AG09309 (cell line): ENCODE results near the gene DNAH10.
A peak's percentile ranks its signal among the peaks of the same experiment; 100 is the strongest.

Experiments used
- DNase-seq: peaks from one replicate; pipeline ENCODE4 v3.0.0-alpha.2; 2010; ENCODE audit warnings: low read depth
- H3K4me3 ChIP-seq: 2 replicates; pipeline ENCODE4 v1.5.1; 2011; ENCODE audit warnings: mild to moderate bottlenecking, low read depth, low read length, moderate library complexity; ENCODE audit not compliant: control insufficient read depth
- CTCF ChIP-seq: IDR thresholded peaks from 2 replicates; pipeline ENCODE4 v1.5.1; 2011; ENCODE audit warnings: mild to moderate bottlenecking, low read depth, low read length, inconsistent platforms; ENCODE audit not compliant: insufficient read depth, control insufficient read depth; ENCODE audit errors: missing control alignments

Gene DNAH10

GRCh38 chr12:123934829-123935228, 172.7 kb downstream of the DNAH10 start:
- no peak overlapping the region for H3K4me3 ChIP-seq
- DNase-seq: peak; percentile 55
- no peak for TF ChIP-seq CTCF

- DNase-seq: no peak
- no peak for TF ChIP-seq CTCF
- no peak overlapping the region for H3K4me3 ChIP-seq
These were observed 173.9 kb downstream of the DNAH10 start for GRCh38 chr12:123935956-123936355.

DNA sequence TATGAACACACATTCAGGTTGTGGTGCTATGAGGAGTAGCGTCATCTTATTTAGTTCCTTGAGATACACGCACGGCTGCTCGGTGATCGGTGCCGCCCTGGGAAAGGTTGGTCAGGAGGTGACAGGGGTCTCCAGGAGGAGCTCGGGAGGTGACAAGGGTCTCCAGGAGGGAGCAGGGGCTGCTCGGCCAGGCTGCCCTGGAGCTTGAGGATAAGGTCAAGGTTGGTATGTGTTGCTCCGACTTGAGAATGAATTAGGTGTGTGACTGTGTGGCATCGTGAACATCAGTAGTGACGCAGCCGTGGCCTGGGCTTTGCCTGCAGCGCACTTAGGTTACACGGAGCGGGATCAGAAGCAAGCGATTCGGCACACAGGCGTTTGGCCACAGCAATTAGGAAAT, 174.4 kb downstream of the DNAH10 start:
- DNase-seq: no peak
- no peak overlapping the region for H3K4me3 ChIP-seq
- TF ChIP-seq CTCF: no peak

GRCh38 chr12:123936956-123937706, 175.0 kb downstream of the DNAH10 start:
- H3K4me3 ChIP-seq: no peak overlapping the region
- no peak for DNase-seq
- no peak for TF ChIP-seq CTCF

DNA sequence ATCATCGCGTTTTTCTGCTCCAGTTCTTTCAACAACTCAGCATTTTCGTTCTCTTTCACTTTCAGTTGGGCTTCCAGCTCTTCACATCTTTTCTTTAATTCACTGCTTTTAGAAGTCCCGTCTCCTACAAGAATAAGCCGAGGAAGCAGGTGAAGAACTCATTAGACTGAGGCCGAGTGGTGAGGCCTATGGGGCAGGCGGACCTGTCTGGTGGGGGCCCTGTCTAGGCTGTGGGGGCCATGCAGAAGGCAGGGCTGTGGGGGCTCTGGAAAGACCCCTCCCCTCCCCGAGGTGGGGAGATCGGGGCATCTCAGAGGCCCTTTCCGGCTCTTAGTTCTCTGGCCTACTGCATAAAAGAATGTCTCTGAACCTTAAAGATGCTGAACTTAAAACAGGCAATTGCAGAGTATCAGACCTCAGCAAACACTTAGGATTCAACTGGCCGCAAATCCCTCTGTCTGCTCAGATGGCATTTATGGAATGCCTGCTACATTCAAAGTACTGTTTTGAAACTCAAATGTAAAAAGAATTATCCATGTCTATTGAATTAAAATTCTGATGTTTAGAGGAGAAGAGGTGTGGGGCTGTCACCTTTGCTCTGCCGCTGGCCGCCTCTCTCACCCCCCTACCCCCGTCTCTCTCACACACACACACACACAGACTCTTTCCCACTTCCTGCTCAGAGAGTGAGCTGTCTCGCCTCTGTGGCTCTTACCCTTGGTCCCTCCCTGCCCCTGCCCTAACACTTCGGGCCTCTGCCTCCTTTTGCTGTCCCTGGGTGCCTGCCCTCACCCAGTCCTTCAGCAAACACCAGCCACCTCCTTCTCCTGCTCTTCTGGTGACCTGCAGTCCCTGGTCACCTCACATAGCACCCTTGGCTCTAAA, 175.8 kb downstream of the DNAH10 start:
- TF ChIP-seq CTCF: no peak
- no peak for DNase-seq
- no peak overlapping the region for H3K4me3 ChIP-seq

DNA sequence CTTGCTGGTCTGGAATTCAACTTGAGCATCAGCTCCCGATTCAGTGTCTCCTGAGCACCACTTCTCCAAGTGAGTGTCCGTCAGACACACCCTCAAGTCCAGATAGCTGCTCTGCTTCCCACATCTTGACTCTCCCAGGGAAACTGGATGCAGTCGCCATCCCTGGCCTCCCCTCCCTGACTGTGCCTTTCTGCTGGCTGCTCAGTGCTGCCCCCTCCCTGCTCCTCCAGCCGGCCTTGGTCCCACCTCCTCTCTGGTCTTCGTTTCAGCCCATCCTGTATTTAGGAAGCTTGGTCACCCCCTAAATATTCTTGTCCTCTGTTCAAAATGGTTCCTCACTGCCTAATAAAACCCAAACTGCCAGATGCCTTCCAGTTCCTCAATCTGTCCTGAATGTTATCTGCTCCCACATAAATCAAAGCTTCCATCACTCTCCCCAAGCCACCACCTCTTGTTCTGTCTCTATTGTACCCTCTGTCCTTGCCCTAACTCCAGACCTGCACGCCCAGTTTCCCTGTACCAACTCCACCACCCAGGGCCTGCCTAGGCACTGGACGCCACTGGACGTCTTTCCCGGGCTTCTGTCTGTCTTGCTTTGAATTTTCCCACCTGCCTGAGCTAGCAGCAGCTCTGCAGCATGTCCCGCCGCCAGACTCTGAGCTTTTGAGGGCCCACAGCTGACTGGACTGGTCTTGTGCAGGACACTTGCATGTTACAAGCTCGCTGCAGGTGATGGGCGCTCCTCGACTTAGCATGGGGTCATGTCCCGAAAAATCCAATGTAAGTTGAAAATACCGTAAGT, 176.8 kb downstream of the DNAH10 start:
- DNase-seq: no peak
- no peak overlapping the region for H3K4me3 ChIP-seq
- TF ChIP-seq CTCF: peak; percentile 38
